Mucosa of stomach (tissue), 1 donor: ENCODE results near the gene ISX.

Source experiments
- H3K27me3 ChIP-seq: one replicate; pipeline ENCODE4 v1.7.0; 2013; ENCODE audit warnings: mild to moderate bottlenecking, low read length; ENCODE audit not compliant: control insufficient read depth, insufficient read depth
- H3K36me3 ChIP-seq: one replicate; pipeline ENCODE4 v1.7.0; 2013; ENCODE audit warnings: low read length; ENCODE audit not compliant: control insufficient read depth, insufficient read depth
- H3K4me1 ChIP-seq: one replicate; pipeline ENCODE4 v1.7.0; 2013; ENCODE audit warnings: mild to moderate bottlenecking, low read length; ENCODE audit not compliant: control insufficient read depth, insufficient read depth
- H3K4me3 ChIP-seq: one replicate; pipeline ENCODE4 v1.7.0; 2013; ENCODE audit warnings: low read length
- H3K9ac ChIP-seq: one replicate; pipeline ENCODE4 v1.7.0; 2013; ENCODE audit warnings: mild to moderate bottlenecking, low read length, moderate library complexity
- H3K9me3 ChIP-seq: one replicate; pipeline ENCODE4 v1.7.0; 2013; ENCODE audit warnings: mild to moderate bottlenecking, low read length, moderate library complexity; ENCODE audit not compliant: control insufficient read depth
- donor health status: Pancreatic carcinoma.

ISX gene

GRCh38 chr22:35085621-35086020, 19.7 kb downstream of the ISX start:
- H3K4me3 ChIP-seq, result no peak overlapping the region
- no peaks in the 10 kb centered on the region for H3K4me1 ChIP-seq
- no peak overlapping the region for H3K9ac ChIP-seq
- H3K36me3 ChIP-seq, result no peaks in the 10 kb centered on the region
- no peaks in the 10 kb centered on the region for H3K9me3 ChIP-seq
- H3K27me3 ChIP-seq, result no peaks in the 10 kb centered on the region

GRCh38 chr22:35089139-35089538, 23.2 kb downstream of the ISX start:
- Histone ChIP-seq H3K36me3 (no peaks in the 10 kb centered on the region), H3K4me3 (no peak overlapping the region), H3K27me3 (no peaks in the 10 kb centered on the region), H3K4me1 (no peaks in the 10 kb centered on the region), H3K9me3 (no peaks in the 10 kb centered on the region), H3K9ac (no peak overlapping the region)

- Histone ChIP-seq H3K4me3 (no peak overlapping the region), H3K4me1 (no peaks in the 10 kb centered on the region), H3K9ac (no peak overlapping the region), H3K9me3 (no peaks in the 10 kb centered on the region), H3K27me3 (no peaks in the 10 kb centered on the region), H3K36me3 (no peaks in the 10 kb centered on the region)
Measured at GRCh38 chr22:35092406-35092805, 26.4 kb downstream of the ISX start.

GRCh38 chr22:35098921-35099320, 33.0 kb downstream of the ISX start:
- H3K4me1 ChIP-seq, result no peaks in the 10 kb centered on the region
- no peaks in the 10 kb centered on the region for H3K9me3 ChIP-seq
- no peak overlapping the region for H3K4me3 ChIP-seq
- no peaks in the 10 kb centered on the region for H3K27me3 ChIP-seq
- no peak overlapping the region for H3K9ac ChIP-seq
- no peaks in the 10 kb centered on the region for H3K36me3 ChIP-seq

GRCh38 chr22:35099883-35100282, 33.9 kb downstream of the ISX start:
- Histone ChIP-seq H3K27me3 (no peaks in the 10 kb centered on the region), H3K4me1 (no peaks in the 10 kb centered on the region), H3K36me3 (no peaks in the 10 kb centered on the region), H3K9me3 (no peaks in the 10 kb centered on the region), H3K4me3 (no peak overlapping the region), H3K9ac (no peak overlapping the region)

GRCh38 chr22:35102663-35103062, 36.7 kb downstream of the ISX start:
- H3K4me1 ChIP-seq, result no peaks in the 10 kb centered on the region
- no peak overlapping the region for H3K9ac ChIP-seq
- H3K4me3 ChIP-seq, result no peak overlapping the region
- no peaks in the 10 kb centered on the region for H3K27me3 ChIP-seq
- H3K9me3 ChIP-seq, result no peaks in the 10 kb centered on the region
- H3K36me3 ChIP-seq, result no peaks in the 10 kb centered on the region

- H3K4me3 ChIP-seq, result no peak overlapping the region
- no peaks in the 10 kb centered on the region for H3K36me3 ChIP-seq
- H3K4me1 ChIP-seq, result no peaks in the 10 kb centered on the region
- no peaks in the 10 kb centered on the region for H3K9me3 ChIP-seq
- no peak overlapping the region for H3K9ac ChIP-seq
- H3K27me3 ChIP-seq, result no peaks in the 10 kb centered on the region
Measured at GRCh38 chr22:35103761-35104160, 37.8 kb downstream of the ISX start.

GRCh38 chr22:35104491-35104890, 38.5 kb downstream of the ISX start:
- H3K9ac ChIP-seq, result no peak overlapping the region

GRCh38 chr22:35109616-35110015, 43.7 kb downstream of the ISX start:
- H3K36me3 ChIP-seq, result no peaks in the 10 kb centered on the region
- H3K4me3 ChIP-seq, result no peak overlapping the region
- H3K9me3 ChIP-seq, result no peaks in the 10 kb centered on the region
- H3K9ac ChIP-seq, result no peak overlapping the region
- H3K4me1 ChIP-seq, result no peaks in the 10 kb centered on the region
- H3K27me3 ChIP-seq, result no peaks in the 10 kb centered on the region

More at GRCh38 chr22:35104491-35104890, 38.5 kb downstream of the ISX start:
- H3K27me3 ChIP-seq, result no peaks in the 10 kb centered on the region
- H3K4me1 ChIP-seq, result no peaks in the 10 kb centered on the region
- H3K36me3 ChIP-seq, result no peaks in the 10 kb centered on the region
- no peak overlapping the region for H3K4me3 ChIP-seq
- no peaks in the 10 kb centered on the region for H3K9me3 ChIP-seq

GRCh38 chr22:35111244-35111643, 45.3 kb downstream of the ISX start:
- Histone ChIP-seq H3K9ac (no peak overlapping the region), H3K27me3 (no peaks in the 10 kb centered on the region), H3K9me3 (no peaks in the 10 kb centered on the region), H3K4me3 (no peak overlapping the region), H3K36me3 (no peaks in the 10 kb centered on the region), H3K4me1 (no peaks in the 10 kb centered on the region)

GRCh38 chr22:35113341-35113740, 47.4 kb downstream of the ISX start:
- Histone ChIP-seq H3K9me3 (no peaks in the 10 kb centered on the region), H3K9ac (no peak overlapping the region), H3K36me3 (no peaks in the 10 kb centered on the region), H3K4me3 (no peak overlapping the region), H3K27me3 (peaks cover 2% of the 10 kb centered on the region), H3K4me1 (no peaks in the 10 kb centered on the region)

GRCh38 chr22:35114131-35114980, 48.4 kb downstream of the ISX start:
- Histone ChIP-seq H3K4me1 (peaks cover 4% of the 10 kb centered on the region), H3K9ac (no peak overlapping the region), H3K4me3 (no peak overlapping the region), H3K9me3 (no peaks in the 10 kb centered on the region), H3K36me3 (no peaks in the 10 kb centered on the region), H3K27me3 (peaks cover 2% of the 10 kb centered on the region)
